HEK293 (cell line): ENCODE results near the gene MAGEF1.

Source experiments
- CTCF ChIA-PET: fragments of 350-600 bp; formaldehyde crosslinking; extraction: SDS; loops from one replicate; lab custom pipeline; 2021; ENCODE audit warnings: antibody characterized with exemption; lab: Yijun Ruan, JAX
- POLR2A ChIA-PET: fragments of 300-600 bp; formaldehyde crosslinking; extraction: SDS; loops from one replicate; lab custom pipeline; 2020; ENCODE audit warnings: antibody characterized with exemption, inconsistent platforms; lab: Yijun Ruan, JAX
- H3K27ac ChIP-seq: fragments of 200-500 bp; sonication (Bioruptor generic); 2 replicates; pipeline ENCODE4 v1.5.1; 2014; ENCODE audit warnings: low read depth, low read length, control low read depth, inconsistent platforms; ENCODE audit errors: extremely low read depth
- H3K36me3 ChIP-seq, 2 experiments: fragments of 200-500 bp in 1 of 2; sonication (Bioruptor generic) in 1 of 2; 1 replicate in 1 of 2; 2 replicates in 1 of 2; pipeline ENCODE4 v1.5.1; 2014 to 2017; ENCODE audit warnings: inconsistent platforms in 2 of 2, low read length in 2 of 2; ENCODE audit not compliant: control insufficient read depth in 2 of 2, insufficient read depth in 1 of 2
- H3K4me1 ChIP-seq: fragments of 200-500 bp; sonication (Bioruptor generic); 2 replicates; pipeline ENCODE4 v1.5.1; 2014; ENCODE audit warnings: mild to moderate bottlenecking, low read length, inconsistent platforms; ENCODE audit not compliant: control insufficient read depth, insufficient read depth
- H3K4me3 ChIP-seq: 2 replicates; pipeline ENCODE4 v1.5.1; 2011; ENCODE audit warnings: low read depth, mild to moderate bottlenecking, control low read depth, low read length, moderate library complexity
- H3K9me3 ChIP-seq: fragments of 200-500 bp; sonication (Bioruptor generic); 2 replicates; pipeline ENCODE4 v1.5.1; 2014; ENCODE audit warnings: low read depth, low read length, inconsistent platforms; ENCODE audit not compliant: control insufficient read depth, insufficient read depth
- BCL11A ChIP-seq: fragments of 450-650 bp; formaldehyde crosslinking; IDR thresholded peaks from 2 replicates; pipeline ENCODE4 v1.5.1; 2016; ENCODE audit warnings: low read depth, missing biosample characterization, missing genetic modification characterization
- FEZF1 ChIP-seq: fragments of 450-650 bp; formaldehyde crosslinking; IDR thresholded peaks from 2 replicates; pipeline ENCODE4 v1.5.1; 2016; ENCODE audit warnings: missing biosample characterization, missing genetic modification characterization
- GLIS1 ChIP-seq: fragments of 450-650 bp; formaldehyde crosslinking; IDR thresholded peaks from 2 replicates; pipeline ENCODE4 v1.5.1; 2016; ENCODE audit warnings: missing biosample characterization, missing genetic modification characterization
- MZF1 ChIP-seq: fragments of 450-650 bp; formaldehyde crosslinking; IDR thresholded peaks from 2 replicates; pipeline ENCODE4 v1.5.1; 2017; ENCODE audit warnings: missing biosample characterization, missing genetic modification characterization, borderline replicate concordance
- OSR2 ChIP-seq: fragments of 450-650 bp; formaldehyde crosslinking; IDR thresholded peaks from 2 replicates; pipeline ENCODE4 v1.5.1; 2016; ENCODE audit warnings: missing biosample characterization, missing genetic modification characterization
- PATZ1 ChIP-seq: fragments of 450-650 bp; formaldehyde crosslinking; IDR thresholded peaks from 2 replicates; pipeline ENCODE4 v1.5.1; 2016; ENCODE audit warnings: missing biosample characterization, missing genetic modification characterization
- ZBTB48 ChIP-seq: fragments of 450-650 bp; formaldehyde crosslinking; IDR thresholded peaks from 2 replicates; pipeline ENCODE4 v1.5.1; 2016; ENCODE audit warnings: missing biosample characterization, missing genetic modification characterization
- ZBTB6 ChIP-seq: fragments of 450-650 bp; formaldehyde crosslinking; IDR thresholded peaks from 2 replicates; pipeline ENCODE4 v1.5.1; 2017; ENCODE audit warnings: missing biosample characterization, missing genetic modification characterization
- ZFHX2 ChIP-seq: fragments of 450-650 bp; formaldehyde crosslinking; conservative IDR thresholded peaks from 2 replicates; pipeline ENCODE4 v1.5.1; 2016; ENCODE audit warnings: missing biosample characterization, missing genetic modification characterization
- ZIC2 ChIP-seq: fragments of 450-650 bp; formaldehyde crosslinking; IDR thresholded peaks from 2 replicates; pipeline ENCODE4 v1.5.1; 2016; ENCODE audit warnings: missing biosample characterization, missing genetic modification characterization
- ZNF138 ChIP-seq: fragments of 450-650 bp; formaldehyde crosslinking; IDR thresholded peaks from 2 replicates; pipeline ENCODE4 v1.5.1; 2016; ENCODE audit warnings: missing biosample characterization, missing genetic modification characterization, borderline replicate concordance
- ZNF16 ChIP-seq: fragments of 450-650 bp; formaldehyde crosslinking; IDR thresholded peaks from 2 replicates; pipeline ENCODE4 v1.5.1; 2016; ENCODE audit warnings: low read depth, missing biosample characterization, missing genetic modification characterization
- ZNF175 ChIP-seq: fragments of 450-650 bp; formaldehyde crosslinking; IDR thresholded peaks from 2 replicates; pipeline ENCODE4 v1.5.1; 2016; ENCODE audit warnings: missing biosample characterization, missing genetic modification characterization
- ZNF223 ChIP-seq: fragments of 450-650 bp; formaldehyde crosslinking; IDR thresholded peaks from 2 replicates; pipeline ENCODE4 v1.5.1; 2016; ENCODE audit warnings: missing biosample characterization, missing genetic modification characterization
- ZNF239 ChIP-seq: fragments of 450-650 bp; formaldehyde crosslinking; IDR thresholded peaks from 2 replicates; pipeline ENCODE4 v1.5.1; 2016; ENCODE audit warnings: missing biosample characterization, missing genetic modification characterization
- ZNF398 ChIP-seq: fragments of 450-650 bp; formaldehyde crosslinking; IDR thresholded peaks from 2 replicates; pipeline ENCODE4 v1.5.1; 2017; ENCODE audit warnings: missing biosample characterization, missing genetic modification characterization
- ZNF544 ChIP-seq: fragments of 450-650 bp; formaldehyde crosslinking; IDR thresholded peaks from 2 replicates; pipeline ENCODE4 v1.5.0; 2017; ENCODE audit warnings: missing biosample characterization, missing genetic modification characterization
- ZNF660 ChIP-seq: fragments of 450-650 bp; IDR thresholded peaks from 2 replicates; pipeline ENCODE4 v1.5.1; 2018; ENCODE audit warnings: missing biosample characterization, mild to moderate bottlenecking, missing genetic modification characterization
- ZNF777 ChIP-seq: fragments of 450-650 bp; formaldehyde crosslinking; IDR thresholded peaks from 2 replicates; pipeline ENCODE4 v1.5.1; 2017; ENCODE audit warnings: missing biosample characterization, missing genetic modification characterization, borderline replicate concordance
- ZNF843 ChIP-seq: fragments of 450-650 bp; formaldehyde crosslinking; IDR thresholded peaks from 2 replicates; pipeline ENCODE4 v1.5.1; 2016; ENCODE audit warnings: missing biosample characterization, missing genetic modification characterization
- ZSCAN5A ChIP-seq: fragments of 450-650 bp; formaldehyde crosslinking; IDR thresholded peaks from 2 replicates; pipeline ENCODE4 v1.5.1; 2016; ENCODE audit warnings: missing biosample characterization, missing genetic modification characterization

The MAGEF1 gene

GRCh38 chr3:184688882-184689271, 23.0 kb downstream of the MAGEF1 start (continued):
- TF ChIP-seq ZNF398 (tag by site-specific recombination) (no peak), MZF1 (tag by site-specific recombination) (no peak)

DNA sequence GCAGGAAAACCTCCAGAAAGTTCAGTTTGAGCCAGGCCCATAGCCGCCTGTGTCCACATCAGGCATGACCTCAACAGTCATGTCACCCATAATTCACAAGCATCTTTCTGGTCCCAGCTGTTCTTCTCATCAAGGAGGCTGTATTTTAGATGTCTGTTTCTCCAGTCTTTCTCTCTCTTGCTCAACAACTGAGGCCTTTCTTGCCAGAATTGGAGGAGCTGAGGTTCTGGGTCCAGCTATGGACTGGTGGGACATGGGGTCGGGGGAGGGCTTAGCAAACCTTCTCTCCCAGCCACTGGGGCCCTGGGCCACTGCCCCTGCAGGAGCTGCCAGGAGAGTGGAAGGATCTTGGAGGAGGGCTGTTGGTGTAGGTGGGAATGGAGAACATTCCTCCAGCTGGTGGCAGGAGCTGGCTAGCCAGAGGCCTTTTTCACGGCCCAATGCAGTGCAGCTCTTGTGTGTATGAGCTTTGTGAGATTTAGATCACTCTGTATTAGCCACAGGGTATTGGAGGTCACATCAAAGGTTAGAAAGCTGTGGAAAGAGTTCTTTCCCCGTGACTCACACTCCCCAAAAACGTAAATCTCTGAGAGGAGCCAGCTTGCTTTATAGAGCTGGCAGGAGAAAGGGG, 23.5 kb downstream of the MAGEF1 start:
- no peak for TF ChIP-seq ZNF843 (tag by site-specific recombination)
- TF ChIP-seq ZFHX2 (tag by site-specific recombination), result peak; percentile 31; the same call in 1 of the 2 replicates
- no peak overlapping the region for H3K27ac ChIP-seq
- POLR2A ChIA-PET, result interaction anchor here (0.6 to 0.8 kb wide), 2 partner anchors 23 to 383 kb away, joined by 3 read pairs; no protein-coding TSS in a partner anchor

GRCh38 chr3:184687363-184688015, 24.4 kb downstream of the MAGEF1 start:
- ChIA-PET CTCF (no interaction called here), POLR2A (interaction anchor here (0.6 to 0.8 kb wide), 2 partner anchors 24 to 384 kb away, joined by 3 read pairs; no protein-coding TSS in a partner anchor)
- H3K4me3 ChIP-seq, result no peak overlapping the region
- H3K4me1 ChIP-seq, result peaks cover 3% of the 10 kb centered on the region; the same call in 1 of the 2 replicates
- H3K9me3 ChIP-seq, result no peaks in the 10 kb centered on the region
- H3K27ac ChIP-seq, result no peak overlapping the region
- TF ChIP-seq ZNF223 (tag by site-specific recombination) (no peak), ZBTB6 (tag by site-specific recombination) (no peak), ZNF138 (tag by site-specific recombination) (no peak), ZNF16 (tag by site-specific recombination) (no peak), ZNF777 (tag by site-specific recombination) (no peak), ZNF544 (tag by site-specific recombination) (no peak), ZNF239 (no peak), OSR2 (tag by site-specific recombination) (no peak)
- H3K36me3 ChIP-seq, result no peaks in the 10 kb centered on the region

More for the DNA sequence above, 23.5 kb downstream of the MAGEF1 start:
- H3K36me3 ChIP-seq, result no peaks in the 10 kb centered on the region
- peaks cover 3% of the 10 kb centered on the region; the same call in 1 of the 2 replicates for H3K4me1 ChIP-seq
- no peak overlapping the region for H3K4me3 ChIP-seq
- H3K9me3 ChIP-seq, result no peaks in the 10 kb centered on the region
- CTCF ChIA-PET, result no interaction called here

DNA sequence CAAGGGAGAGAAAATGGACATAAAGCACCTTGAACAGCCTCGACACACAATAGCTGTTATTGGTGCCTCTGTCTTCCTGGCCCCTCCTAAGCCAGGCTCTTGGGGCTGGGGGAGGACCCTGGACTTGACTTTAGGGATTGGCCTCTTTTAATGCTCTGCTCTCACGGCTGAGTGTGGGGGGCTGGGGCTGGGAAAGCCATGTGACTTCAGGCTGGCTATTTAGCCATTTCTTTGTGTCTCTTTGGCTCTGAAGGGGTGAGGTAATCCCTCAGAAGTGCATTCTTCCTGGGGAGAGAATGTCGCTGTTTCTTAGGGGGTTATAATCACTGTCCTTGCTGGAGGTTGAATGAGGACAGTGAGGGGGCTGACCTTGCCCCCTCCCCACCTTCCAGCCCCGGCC, 26.2 kb downstream of the MAGEF1 start:
- Histone ChIP-seq H3K4me3 (no peak overlapping the region), H3K27ac (peak overlapping the region; percentile 32), H3K9me3 (no peaks in the 10 kb centered on the region), H3K4me1 (peaks cover 3% of the 10 kb centered on the region; the same call in 1 of the 2 replicates), H3K36me3 (no peaks in the 10 kb centered on the region)
- CTCF ChIA-PET, result no interaction called here
- POLR2A ChIA-PET, result interaction anchor here (0.6 kb wide), 1 partner anchor 10 kb away, joined by 3 read pairs; no protein-coding TSS in a partner anchor
- TF ChIP-seq ZNF660 (tag by site-specific recombination), result peak; percentile 52; the same call in 1 of the 2 replicates
- TF ChIP-seq ZSCAN5A (tag by site-specific recombination), result no peak
- no peak for TF ChIP-seq ZNF175 (tag by site-specific recombination)
- TF ChIP-seq FEZF1 (tag by site-specific recombination), result peak; percentile 41
- peak; percentile 77 for TF ChIP-seq GLIS1 (tag by site-specific recombination)
- TF ChIP-seq ZBTB48 (tag by site-specific recombination), result 0 out of 2 replicates have a peak, but pooled peaks have one; percentile 26
- TF ChIP-seq ZIC2 (tag by site-specific recombination), result peak; percentile 67
- peak; percentile 45; the same call in 1 of the 2 replicates for TF ChIP-seq PATZ1 (tag by site-specific recombination)
- TF ChIP-seq BCL11A (tag by site-specific recombination), result no peak
- TF ChIP-seq ZNF138 (tag by site-specific recombination), result no peak
